WI38 (cell line): ENCODE data around the gene PTPRU.

Source experiments
- H3K4me3 ChIP-seq: 2 replicates; pipeline ENCODE4 v1.5.1; 2011; ENCODE audit warnings: low read depth, mild to moderate bottlenecking, control low read depth, low read length
- CTCF ChIP-seq: IDR thresholded peaks from 2 replicates; pipeline ENCODE4 v1.5.1; 2012; ENCODE audit warnings: low read depth, mild to moderate bottlenecking, control low read depth, low read length

The PTPRU gene

GRCh38 chr1:29251164-29252124 is 15.1 kb downstream of the PTPRU start:
- no peak for TF ChIP-seq CTCF
- H3K4me3 ChIP-seq, result no peak overlapping the region

GRCh38 chr1:29253180-29253579 is 16.9 kb downstream of the PTPRU start:
- TF ChIP-seq CTCF, result no peak

GRCh38 chr1:29254346-29254745 is 18.0 kb downstream of the PTPRU start:
- TF ChIP-seq CTCF, result no peak
- no peak overlapping the region for H3K4me3 ChIP-seq

More at GRCh38 chr1:29253180-29253579, 16.9 kb downstream of the PTPRU start:
- no peak overlapping the region for H3K4me3 ChIP-seq

- TF ChIP-seq CTCF, result no peak
- H3K4me3 ChIP-seq, result no peak overlapping the region
Measured at GRCh38 chr1:29255134-29255666, 18.9 kb downstream of the PTPRU start.

GRCh38 chr1:29256394-29256793 is 20.1 kb downstream of the PTPRU start:
- no peak for TF ChIP-seq CTCF
- H3K4me3 ChIP-seq, result no peak overlapping the region

- no peak for TF ChIP-seq CTCF
- H3K4me3 ChIP-seq, result no peak overlapping the region
Measured at GRCh38 chr1:29256979-29257804, 20.9 kb downstream of the PTPRU start.
